Neural progenitor cell (in vitro differentiated cells): ENCODE data around the gene KIAA0232. TPM values are rescaled to one million over a fixed set of nuclear protein-coding genes. Genes with fewer than 3 reads are reported as not detected.

Experiments used
- DNase-seq: peaks from one replicate; pipeline ENCODE4 v3.0.0-alpha.2; 2016; ENCODE audit warnings: low spot score
- H2AFZ ChIP-seq: fragments of 200-600 bp; sonication (generic); replicated peaks from 2 replicates; pipeline ENCODE4 v1.6.1; 2016; ENCODE audit warnings: antibody characterized with exemption
- H3F3A ChIP-seq: fragments of 200-600 bp; sonication (generic); 2 replicates; pipeline ENCODE4 v1.6.1; 2016; ENCODE audit warnings: antibody characterized with exemption, low read depth
- H3K27ac ChIP-seq: fragments of 200-600 bp; sonication (generic); 2 replicates; pipeline ENCODE4 v1.5.1; 2016; ENCODE audit warnings: mild to moderate bottlenecking
- H3K27me3 ChIP-seq: fragments of 200-600 bp; sonication (generic); 2 replicates; pipeline ENCODE4 v1.6.1; 2016; ENCODE audit warnings: mild to moderate bottlenecking, moderate library complexity
- H3K36me3 ChIP-seq: fragments of 200-600 bp; sonication (generic); 2 replicates; pipeline ENCODE4 v1.5.1; 2016
- H3K4me1 ChIP-seq: fragments of 200-600 bp; sonication (generic); 2 replicates; pipeline ENCODE4 v1.6.1; 2016; ENCODE audit warnings: mixed run types
- H3K4me2 ChIP-seq: fragments of 200-600 bp; sonication (generic); 2 replicates; pipeline ENCODE4 v1.6.1; 2016
- H3K4me3 ChIP-seq: fragments of 200-600 bp; sonication (generic); 2 replicates; pipeline ENCODE4 v1.5.1; 2016
- H3K79me2 ChIP-seq: fragments of 200-600 bp; sonication (generic); 2 replicates; pipeline ENCODE4 v1.6.1; 2016; ENCODE audit warnings: low read depth
- H3K9ac ChIP-seq: fragments of 200-600 bp; sonication (generic); 2 replicates; pipeline ENCODE4 v1.6.1; 2016
- H3K9me3 ChIP-seq: fragments of 200-600 bp; sonication (generic); 2 replicates; pipeline ENCODE4 v1.5.1; 2016; ENCODE audit warnings: low read depth
- H4K20me1 ChIP-seq: fragments of 200-600 bp; sonication (generic); 2 replicates; pipeline ENCODE4 v1.6.1; 2016; ENCODE audit warnings: low read depth
- H3K27ac Mint-ChIP-seq: 3 replicates; pipeline ENCODE4 v1.8.0; 2021; ENCODE audit warnings: mixed read lengths
- H3K27me3 Mint-ChIP-seq: 2 replicates; pipeline ENCODE4 v1.8.0; 2022; ENCODE audit warnings: low read depth, mild to moderate bottlenecking, inconsistent platforms, moderate library complexity, mixed read lengths; ENCODE audit not compliant: insufficient read depth
- H3K36me3 Mint-ChIP-seq: 3 replicates; pipeline ENCODE4 v1.8.0; 2021; ENCODE audit warnings: mixed read lengths
- H3K4me1 Mint-ChIP-seq: 3 replicates; pipeline ENCODE4 v1.8.0; 2021; ENCODE audit warnings: mixed read lengths
- H3K4me3 Mint-ChIP-seq: 3 replicates; pipeline ENCODE4 v1.8.0; 2021; ENCODE audit warnings: mild to moderate bottlenecking, moderate library complexity, mixed read lengths
- H3K9me3 Mint-ChIP-seq: 3 replicates; pipeline ENCODE4 v1.8.0; 2020; ENCODE audit warnings: mixed read lengths
- EZH2 ChIP-seq: fragments of 200-600 bp; sonication (generic); IDR thresholded peaks from 2 replicates; pipeline ENCODE4 v1.6.1; 2017; ENCODE audit warnings: antibody characterized with exemption, mild to moderate bottlenecking, moderate library complexity
- EZH2phosphoT487 ChIP-seq: fragments of 200-600 bp; sonication (generic); IDR thresholded peaks from 2 replicates; pipeline ENCODE4 v1.6.1; 2017; ENCODE audit warnings: antibody characterized with exemption
- total RNA-seq: library from RNA; depleted of rRNA; stranded (reverse); fragments of >200 nt; gene quantifications from 2 replicates; pipeline ENCODE4 v1.2.3, GENCODE V29; 2015; ENCODE audit warnings: low replicate concordance
- TF ChIP-seq, protein P1 (sequence below): fragments of 200-600 bp; sonication (generic); IDR thresholded peaks from 2 replicates; pipeline ENCODE4 v1.5.1; 2017; ENCODE audit warnings: antibody characterized with exemption, mild to moderate bottlenecking

Gene KIAA0232
- total RNA-seq, 1 donor from 2014 or later: 42.9 TPM

DNA sequence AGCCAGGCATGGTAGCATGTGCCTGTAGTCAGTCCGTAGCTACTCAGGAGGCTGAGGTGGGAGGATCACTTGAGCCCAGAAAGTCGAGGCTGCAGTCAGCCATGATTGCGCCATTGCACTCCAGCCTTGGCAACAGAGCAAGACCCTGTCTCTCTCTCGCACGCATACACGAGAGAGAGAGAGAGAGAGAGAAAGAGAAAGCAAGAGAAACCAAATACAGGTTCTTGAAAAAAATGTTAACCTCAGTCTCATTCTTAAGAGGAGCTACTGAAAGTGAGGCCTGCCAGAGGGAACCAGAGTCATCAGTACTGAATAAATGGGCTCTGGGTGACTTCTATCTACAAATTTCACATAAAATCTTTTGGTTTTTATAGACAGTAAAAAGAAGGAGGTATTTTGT is 42.9 kb downstream of the KIAA0232 start:
- H3K27ac ChIP-seq: no peak overlapping the region
- no peak overlapping the region for H2AFZ ChIP-seq
- TF ChIP-seq, protein P1, sequence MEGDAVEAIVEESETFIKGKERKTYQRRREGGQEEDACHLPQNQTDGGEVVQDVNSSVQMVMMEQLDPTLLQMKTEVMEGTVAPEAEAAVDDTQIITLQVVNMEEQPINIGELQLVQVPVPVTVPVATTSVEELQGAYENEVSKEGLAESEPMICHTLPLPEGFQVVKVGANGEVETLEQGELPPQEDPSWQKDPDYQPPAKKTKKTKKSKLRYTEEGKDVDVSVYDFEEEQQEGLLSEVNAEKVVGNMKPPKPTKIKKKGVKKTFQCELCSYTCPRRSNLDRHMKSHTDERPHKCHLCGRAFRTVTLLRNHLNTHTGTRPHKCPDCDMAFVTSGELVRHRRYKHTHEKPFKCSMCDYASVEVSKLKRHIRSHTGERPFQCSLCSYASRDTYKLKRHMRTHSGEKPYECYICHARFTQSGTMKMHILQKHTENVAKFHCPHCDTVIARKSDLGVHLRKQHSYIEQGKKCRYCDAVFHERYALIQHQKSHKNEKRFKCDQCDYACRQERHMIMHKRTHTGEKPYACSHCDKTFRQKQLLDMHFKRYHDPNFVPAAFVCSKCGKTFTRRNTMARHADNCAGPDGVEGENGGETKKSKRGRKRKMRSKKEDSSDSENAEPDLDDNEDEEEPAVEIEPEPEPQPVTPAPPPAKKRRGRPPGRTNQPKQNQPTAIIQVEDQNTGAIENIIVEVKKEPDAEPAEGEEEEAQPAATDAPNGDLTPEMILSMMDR: no peak
- TF ChIP-seq EZH2phosphoT487 (no peak), EZH2 (no peak)
- peaks cover 33% of the 10 kb centered on the region for H3K36me3 Mint-ChIP-seq
- peaks cover 34% of the 10 kb centered on the region for H4K20me1 ChIP-seq
- H3K27me3 Mint-ChIP-seq: no peaks in the 10 kb centered on the region
- no peak for DNase-seq
- peaks cover 6% of the 10 kb centered on the region for H3K9me3 ChIP-seq
- H3K4me2 ChIP-seq: no peak overlapping the region
- no peak overlapping the region for H3K27ac Mint-ChIP-seq
- peaks cover 80% of the 10 kb centered on the region for H3K79me2 ChIP-seq
- no peak overlapping the region for H3K4me3 Mint-ChIP-seq
- no peaks in the 10 kb centered on the region for H3K27me3 ChIP-seq
- no peaks in the 10 kb centered on the region for H3F3A ChIP-seq
- no peak overlapping the region for H3K9ac ChIP-seq
- H3K36me3 ChIP-seq: peaks cover 9% of the 10 kb centered on the region
- no peaks in the 10 kb centered on the region for H3K4me1 ChIP-seq
- no peak overlapping the region for H3K4me3 ChIP-seq
- no peaks in the 10 kb centered on the region for H3K4me1 Mint-ChIP-seq
- peaks cover 14% of the 10 kb centered on the region for H3K9me3 Mint-ChIP-seq

GRCh38 chr4:6826781-6827508 is 44.4 kb downstream of the KIAA0232 start:
- Histone ChIP-seq H4K20me1 (peaks cover 34% of the 10 kb centered on the region), H3K4me2 (no peak overlapping the region), H3K4me3 (no peak overlapping the region), H3K79me2 (peaks cover 64% of the 10 kb centered on the region), H3K9me3 (no peaks in the 10 kb centered on the region), H3K27ac (no peak overlapping the region), H3K4me1 (no peaks in the 10 kb centered on the region), H3K9ac (no peak overlapping the region), H3K27me3 (no peaks in the 10 kb centered on the region), H3F3A (no peaks in the 10 kb centered on the region), H2AFZ (no peak overlapping the region), H3K36me3 (peaks cover 4% of the 10 kb centered on the region)
- no peaks in the 10 kb centered on the region for H3K27me3 Mint-ChIP-seq
- TF ChIP-seq, protein P1: no peak
- no peak for TF ChIP-seq EZH2
- no peak for TF ChIP-seq EZH2phosphoT487
- H3K4me3 Mint-ChIP-seq: no peak overlapping the region
- H3K9me3 Mint-ChIP-seq: peaks cover 4% of the 10 kb centered on the region
- H3K27ac Mint-ChIP-seq: no peak overlapping the region
- H3K4me1 Mint-ChIP-seq: no peaks in the 10 kb centered on the region
- H3K36me3 Mint-ChIP-seq: peaks cover 34% of the 10 kb centered on the region
- DNase-seq: no peak

- Histone ChIP-seq H4K20me1 (peaks cover 34% of the 10 kb centered on the region), H3K4me1 (no peaks in the 10 kb centered on the region), H3K9ac (no peak overlapping the region), H3K27me3 (no peaks in the 10 kb centered on the region), H2AFZ (no peak overlapping the region), H3K9me3 (no peaks in the 10 kb centered on the region), H3F3A (no peaks in the 10 kb centered on the region), H3K27ac (no peak overlapping the region), H3K4me3 (no peak overlapping the region), H3K4me2 (no peak overlapping the region), H3K79me2 (peaks cover 53% of the 10 kb centered on the region), H3K36me3 (peaks cover 9% of the 10 kb centered on the region)
- H3K9me3 Mint-ChIP-seq: no peaks in the 10 kb centered on the region
- H3K27ac Mint-ChIP-seq: no peak overlapping the region
- no peaks in the 10 kb centered on the region for H3K4me1 Mint-ChIP-seq
- H3K36me3 Mint-ChIP-seq: peaks cover 48% of the 10 kb centered on the region
- peaks cover 4% of the 10 kb centered on the region for H3K27me3 Mint-ChIP-seq
- no peak for DNase-seq
- TF ChIP-seq EZH2: no peak
- no peak for TF ChIP-seq EZH2phosphoT487
- TF ChIP-seq, protein P1: no peak
- no peak overlapping the region for H3K4me3 Mint-ChIP-seq
These were observed 46.6 kb downstream of the KIAA0232 start for GRCh38 chr4:6829086-6829485.
